Ishikawa (cell line): ENCODE data around the gene MLN.

Experiments used
- CREB1 ChIP-seq: IDR thresholded peaks from 2 replicates; pipeline ENCODE4 v1.6.1; 2012; ENCODE audit warnings: low read depth
- YY1 ChIP-seq: IDR thresholded peaks from 2 replicates; pipeline ENCODE4 v1.6.1; 2012; ENCODE audit warnings: low read depth

DNA sequence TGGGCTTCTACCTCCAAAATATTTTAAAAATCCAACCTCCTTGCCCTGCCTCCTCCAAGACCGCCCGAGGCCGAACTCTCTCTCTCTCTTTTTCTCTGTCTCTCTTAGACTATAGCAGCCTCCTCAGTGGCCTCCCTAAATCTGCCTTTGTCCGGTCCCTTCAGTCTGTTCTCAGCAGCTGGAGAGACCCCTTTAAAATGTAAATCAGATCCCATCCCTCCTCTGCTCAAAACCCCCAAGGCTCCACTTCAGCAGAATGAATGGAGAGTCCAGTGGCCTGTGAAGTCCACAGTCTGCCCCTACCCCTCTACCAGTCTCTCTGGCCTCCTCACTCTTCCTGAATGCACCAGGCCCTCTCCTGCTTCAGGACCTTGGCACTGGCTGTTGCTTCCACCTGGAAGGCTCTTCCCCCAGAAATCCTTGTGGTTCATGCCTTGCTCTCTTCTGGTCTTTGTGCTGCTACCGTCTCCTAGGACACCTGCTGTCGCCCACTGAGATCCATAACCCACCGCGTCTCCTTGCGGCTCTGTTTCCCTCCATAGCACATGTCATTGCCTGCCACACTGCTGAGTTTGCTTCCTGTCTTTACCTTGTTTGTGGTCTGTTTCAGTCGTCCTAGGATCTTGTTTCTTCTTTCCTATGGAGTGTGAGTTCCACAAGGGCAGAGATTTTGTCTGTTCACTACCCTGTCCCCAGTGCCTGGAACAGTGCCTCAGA, 6.0 kb downstream of the MLN start:
- TF ChIP-seq YY1 (no peak), CREB1 (no peak)
